ENCODE measurements around the gene ELANE. TPM values are rescaled to one million over a fixed set of nuclear protein-coding genes. Genes with fewer than 3 reads are reported as not detected.

ELANE gene
- total RNA-seq, 2 experiments from 2014 or later, result not detected

DNA sequence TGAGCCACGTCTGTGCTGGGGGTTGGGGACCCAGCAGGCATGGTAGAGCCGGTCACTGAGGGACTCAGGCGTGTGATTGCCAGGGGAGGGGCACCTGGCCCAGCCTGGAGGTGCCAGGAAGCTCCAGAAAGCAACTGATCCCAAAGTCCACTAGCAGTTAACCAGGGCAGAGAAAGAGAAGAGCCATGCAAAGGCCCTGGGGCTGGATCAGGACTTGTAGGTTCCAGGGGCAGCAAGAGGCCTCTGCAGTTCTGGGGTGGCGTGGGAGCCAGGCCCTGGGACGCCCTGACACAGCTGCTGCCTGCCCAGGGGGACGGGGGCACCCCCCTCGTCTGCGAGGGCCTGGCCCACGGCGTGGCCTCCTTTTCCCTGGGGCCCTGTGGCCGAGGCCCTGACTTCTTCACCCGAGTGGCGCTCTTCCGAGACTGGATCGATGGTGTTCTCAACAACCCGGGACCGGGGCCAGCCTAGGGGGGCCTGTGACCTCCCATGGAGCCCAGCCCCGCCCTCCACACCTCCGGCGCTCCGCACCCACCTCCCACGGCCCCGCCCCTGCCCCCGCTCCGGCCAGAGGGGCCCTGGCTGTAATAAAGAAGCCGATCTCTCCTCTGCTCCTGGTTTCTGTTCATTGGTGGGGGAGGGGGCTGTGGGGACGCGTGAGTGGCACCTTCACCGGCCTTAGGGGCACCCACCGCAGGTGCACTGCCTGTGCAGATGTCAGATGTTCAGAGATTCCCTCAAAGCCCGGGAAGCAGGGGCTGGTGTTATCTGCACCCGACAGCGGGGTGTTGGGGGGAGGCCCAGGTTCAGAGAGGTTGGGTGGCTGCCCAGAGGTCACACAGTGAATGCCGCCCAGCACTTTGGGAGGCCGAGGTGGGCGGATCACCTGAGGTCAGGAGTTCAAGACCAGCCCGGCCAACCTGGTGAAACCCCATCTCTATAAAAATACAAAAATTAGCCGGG is 20.4 kb upstream of the ELANE start:
- no peaks in the 10 kb centered on the region for H4K20me1 ChIP-seq (ENCODE audit: insufficient read depth, low read length)
- H2AFZ ChIP-seq (ENCODE audit: low read length), result no peak overlapping the region
- H3K4me3 ChIP-seq (ENCODE audit: low read depth, low read length, poor library complexity, severe bottlenecking), result no peak overlapping the region
- no peaks in the 10 kb centered on the region for H3K36me3 ChIP-seq (ENCODE audit: insufficient read depth, low read length)
- H3K4me1 ChIP-seq (ENCODE audit: insufficient read depth, low read length, poor library complexity, severe bottlenecking), result no peaks in the 10 kb centered on the region
- H3K4me2 ChIP-seq (ENCODE audit: low read length), result no peak overlapping the region
- no peak for DNase-seq (ENCODE audit: low spot score)
- H3K9me3 ChIP-seq (ENCODE audit: low read length), result no peaks in the 10 kb centered on the region
- CTCF ChIA-PET (ENCODE audit: unreplicated experiment), result no interaction called here
- H3K27ac ChIP-seq (ENCODE audit: low read depth, low read length, poor library complexity, severe bottlenecking), result no peak overlapping the region
- BruUV-seq (replicated peaks), result no TSS peak
- intact Hi-C loops (cut with micrococcal nuclease; ENCODE audit: unreplicated experiment), result no loop called here
- H3K79me2 ChIP-seq (ENCODE audit: insufficient read depth, low read depth, low read length), result no peaks in the 10 kb centered on the region
- no peak for TF ChIP-seq EZH2phosphoT487 (IDR thresholded peaks at IDR 0.05; ENCODE audit: borderline replicate concordance, low read depth, low read length)
- TF ChIP-seq, protein P1, sequence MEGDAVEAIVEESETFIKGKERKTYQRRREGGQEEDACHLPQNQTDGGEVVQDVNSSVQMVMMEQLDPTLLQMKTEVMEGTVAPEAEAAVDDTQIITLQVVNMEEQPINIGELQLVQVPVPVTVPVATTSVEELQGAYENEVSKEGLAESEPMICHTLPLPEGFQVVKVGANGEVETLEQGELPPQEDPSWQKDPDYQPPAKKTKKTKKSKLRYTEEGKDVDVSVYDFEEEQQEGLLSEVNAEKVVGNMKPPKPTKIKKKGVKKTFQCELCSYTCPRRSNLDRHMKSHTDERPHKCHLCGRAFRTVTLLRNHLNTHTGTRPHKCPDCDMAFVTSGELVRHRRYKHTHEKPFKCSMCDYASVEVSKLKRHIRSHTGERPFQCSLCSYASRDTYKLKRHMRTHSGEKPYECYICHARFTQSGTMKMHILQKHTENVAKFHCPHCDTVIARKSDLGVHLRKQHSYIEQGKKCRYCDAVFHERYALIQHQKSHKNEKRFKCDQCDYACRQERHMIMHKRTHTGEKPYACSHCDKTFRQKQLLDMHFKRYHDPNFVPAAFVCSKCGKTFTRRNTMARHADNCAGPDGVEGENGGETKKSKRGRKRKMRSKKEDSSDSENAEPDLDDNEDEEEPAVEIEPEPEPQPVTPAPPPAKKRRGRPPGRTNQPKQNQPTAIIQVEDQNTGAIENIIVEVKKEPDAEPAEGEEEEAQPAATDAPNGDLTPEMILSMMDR (conservative IDR thresholded peaks at IDR 0.05; ENCODE audit: low read length), result no peak
- POLR2A ChIA-PET, result no interaction called here
- no peaks in the 10 kb centered on the region for H3K9me2 ChIP-seq (ENCODE audit: insufficient read depth, low read length)

DNA sequence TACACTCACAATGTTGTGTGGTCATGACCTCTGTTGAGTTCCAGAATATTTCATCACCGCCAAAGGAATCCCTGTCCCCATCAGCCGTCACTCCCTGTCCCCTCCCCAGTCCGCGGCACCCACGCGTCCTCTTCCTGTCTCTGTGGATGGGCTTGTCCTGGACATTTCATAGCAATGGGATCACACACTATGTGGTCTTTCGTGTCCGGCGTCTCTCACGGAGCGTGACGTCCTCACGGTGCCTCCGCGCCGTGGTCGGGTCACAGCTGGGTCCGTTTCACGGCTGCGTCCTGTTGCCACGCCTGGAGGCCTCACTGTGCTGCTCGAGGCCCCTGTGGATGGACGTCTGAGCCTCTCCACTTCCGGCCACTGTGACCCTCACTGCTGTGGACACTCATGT is 17.9 kb upstream of the ELANE start:
- Histone ChIP-seq H3K79me2 (ENCODE audit: insufficient read depth, low read depth, low read length) (no peaks in the 10 kb centered on the region), H4K20me1 (ENCODE audit: insufficient read depth, low read length) (no peaks in the 10 kb centered on the region), H3K4me2 (ENCODE audit: low read length) (no peak overlapping the region), H3K4me1 (ENCODE audit: insufficient read depth, low read length, poor library complexity, severe bottlenecking) (no peaks in the 10 kb centered on the region), H3K36me3 (ENCODE audit: insufficient read depth, low read length) (no peaks in the 10 kb centered on the region), H3K27ac (ENCODE audit: low read depth, low read length, poor library complexity, severe bottlenecking) (no peak overlapping the region), H3K9me3 (ENCODE audit: low read length) (no peaks in the 10 kb centered on the region), H3K9me2 (ENCODE audit: insufficient read depth, low read length) (no peaks in the 10 kb centered on the region), H3K4me3 (ENCODE audit: low read depth, low read length, poor library complexity, severe bottlenecking) (no peak overlapping the region), H2AFZ (ENCODE audit: low read length) (no peak overlapping the region)
- TF ChIP-seq, protein P1 (conservative IDR thresholded peaks at IDR 0.05; ENCODE audit: low read length), result no peak
- TF ChIP-seq EZH2phosphoT487 (IDR thresholded peaks at IDR 0.05; ENCODE audit: borderline replicate concordance, low read depth, low read length), result no peak
- no peak for DNase-seq (ENCODE audit: low spot score)
- no TSS peak for BruUV-seq (replicated peaks)
- POLR2A ChIA-PET, result no interaction called here
- intact Hi-C loops (cut with micrococcal nuclease; ENCODE audit: unreplicated experiment), result no loop called here
- CTCF ChIA-PET (ENCODE audit: unreplicated experiment), result no interaction called here

DNA sequence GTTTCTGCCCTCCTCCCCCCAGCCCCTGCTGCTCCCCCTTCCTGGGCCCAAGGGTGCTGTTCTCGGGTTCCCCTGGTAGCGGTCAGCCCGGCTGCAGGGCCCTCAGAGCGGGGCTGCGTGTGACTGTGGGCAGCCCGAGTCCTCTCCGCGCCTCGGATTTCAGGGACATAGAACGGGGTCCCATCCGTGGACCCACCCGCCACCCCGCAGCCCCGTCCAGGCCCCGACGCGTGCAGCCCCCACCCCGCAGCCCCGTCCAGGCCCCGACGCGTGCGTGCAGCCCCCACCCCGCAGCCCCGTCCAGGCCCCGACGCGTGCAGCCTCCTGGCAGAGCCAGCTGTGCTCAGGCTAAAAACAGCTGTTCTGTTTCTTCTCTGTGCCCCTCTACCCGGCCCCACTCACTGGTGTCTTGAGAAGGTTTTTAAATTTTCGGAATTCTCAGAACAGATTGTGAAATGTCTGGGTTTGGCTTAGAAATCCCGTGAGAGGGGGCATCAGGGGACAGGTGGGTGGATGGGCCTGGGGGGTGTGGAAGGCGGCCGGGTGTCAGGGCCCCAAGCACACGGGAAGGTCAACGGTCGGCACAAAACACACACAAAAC is 16.8 kb upstream of the ELANE start:
- no peak overlapping the region for H3K27ac ChIP-seq (ENCODE audit: low read depth, low read length, poor library complexity, severe bottlenecking)
- no TSS peak for BruUV-seq (replicated peaks)
- H3K9me3 ChIP-seq (ENCODE audit: low read length), result no peaks in the 10 kb centered on the region
- H3K79me2 ChIP-seq (ENCODE audit: insufficient read depth, low read depth, low read length), result no peaks in the 10 kb centered on the region
- no peaks in the 10 kb centered on the region for H4K20me1 ChIP-seq (ENCODE audit: insufficient read depth, low read length)
- no peak overlapping the region for H3K4me2 ChIP-seq (ENCODE audit: low read length)
- DNase-seq (ENCODE audit: low spot score), result no peak
- H2AFZ ChIP-seq (ENCODE audit: low read length), result no peak overlapping the region
- intact Hi-C loops (cut with micrococcal nuclease; ENCODE audit: unreplicated experiment), result no loop called here
- H3K4me3 ChIP-seq (ENCODE audit: low read depth, low read length, poor library complexity, severe bottlenecking), result no peak overlapping the region
- CTCF ChIA-PET (ENCODE audit: unreplicated experiment), result no interaction called here
- no peaks in the 10 kb centered on the region for H3K4me1 ChIP-seq (ENCODE audit: insufficient read depth, low read length, poor library complexity, severe bottlenecking)
- no peaks in the 10 kb centered on the region for H3K36me3 ChIP-seq (ENCODE audit: insufficient read depth, low read length)
- POLR2A ChIA-PET, result no interaction called here
- no peak for TF ChIP-seq EZH2phosphoT487 (IDR thresholded peaks at IDR 0.05; ENCODE audit: borderline replicate concordance, low read depth, low read length)
- TF ChIP-seq, protein P1 (conservative IDR thresholded peaks at IDR 0.05; ENCODE audit: low read length), result no peak
- H3K9me2 ChIP-seq (ENCODE audit: insufficient read depth, low read length), result no peaks in the 10 kb centered on the region

Data from OCI-LY7 (cell line).